ENCODE data around the gene BBC3.
"Not testable (repeated sequence)": the region's sequence is repeated elsewhere in the genome, so short reads cannot be mapped to it uniquely, and the experiment has no call there.

The BBC3 gene

GRCh38 chr19:47257411-47258169 lies 26.6 kb upstream of the BBC3 start:
- no peak for DNase-seq

- peak; percentile 100 for DNase-seq
These were observed 25.9 kb upstream of the BBC3 start for GRCh38 chr19:47256693-47257410.

- peak; percentile 97 for DNase-seq
These were observed 25.1 kb upstream of the BBC3 start, which contains the start of gene CCDC9 for GRCh38 chr19:47255879-47256692. Gene CCDC9 (plus strand): TSS chr19:47256525. CDS start chr19:47258401, 1,876 bp downstream.

GRCh38 chr19:47253970-47254369 lies 23.0 kb upstream of the BBC3 start:
- no peak for DNase-seq

- DNase-seq, result no peak
These were observed 22.5 kb upstream of the BBC3 start for GRCh38 chr19:47253467-47253881.

GRCh38 chr19:47253016-47253415 lies 22.0 kb upstream of the BBC3 start:
- DNase-seq, result not testable (repeated sequence)

- DNase-seq, result peak; percentile 49
These were observed 16.4 kb upstream of the BBC3 start for GRCh38 chr19:47247308-47247990.

- DNase-seq, result peak; percentile 90
These were observed 13.0 kb upstream of the BBC3 start for GRCh38 chr19:47243776-47244547.

- DNase-seq, result no peak
These were observed 12.4 kb upstream of the BBC3 start for GRCh38 chr19:47243364-47243775.

- no peak for DNase-seq
These were observed 11.0 kb upstream of the BBC3 start for GRCh38 chr19:47241919-47242577.

- DNase-seq, result peak; percentile 90
These were observed 10.3 kb upstream of the BBC3 start for GRCh38 chr19:47240996-47241918.

- no peak for DNase-seq
These were observed 9.6 kb upstream of the BBC3 start for GRCh38 chr19:47240556-47240955.

GRCh38 chr19:47239610-47240296 lies 8.8 kb upstream of the BBC3 start:
- peak; percentile 88 for DNase-seq

- DNase-seq, result no peak
These were observed 8.2 kb upstream of the BBC3 start for GRCh38 chr19:47239152-47239551.

- no peak for DNase-seq
These were observed 5.2 kb upstream of the BBC3 start for GRCh38 chr19:47236072-47236675.

- no peak for DNase-seq
These were observed 1.6 kb upstream of the BBC3 start for GRCh38 chr19:47232422-47233211.

- DNase-seq, result peak; percentile 69
These were observed 436 bp upstream of the BBC3 start for GRCh38 chr19:47231215-47232054.
